AG04450 (cell line): Measurements from ENCODE around the gene FZD4. TPM values are rescaled to one million over a fixed set of nuclear protein-coding genes. Genes with fewer than 3 reads are reported as not detected.

Experiments used
- CTCF ChIA-PET: fragments of 300-600, 350-600 bp; formaldehyde crosslinking; extraction: SDS; loops from one replicate; lab custom pipeline; 2022; ENCODE audit warnings: antibody characterized with exemption, inconsistent platforms; lab: Charles Lee
- POLR2A ChIA-PET: fragments of 350-600 bp; formaldehyde crosslinking; extraction: SDS; loops from one replicate; lab custom pipeline; 2021; ENCODE audit warnings: antibody characterized with exemption, inconsistent platforms; lab: Yijun Ruan, JAX
- DNase-seq: peaks from one replicate; pipeline ENCODE4 v3.0.0-alpha.2; 2011; ENCODE audit warnings: low read depth, low spot score
- H3K27ac ChIP-seq: one replicate; pipeline ENCODE4 v1.5.1; 2012; ENCODE audit warnings: low read depth, low read length, control low read depth
- H3K27me3 ChIP-seq: one replicate; pipeline ENCODE4 v1.6.0; 2012; ENCODE audit warnings: low read length; ENCODE audit not compliant: control insufficient read depth, insufficient read depth
- H3K4me3 ChIP-seq: 2 replicates; pipeline ENCODE4 v1.5.1; 2011; ENCODE audit warnings: mild to moderate bottlenecking, low read depth, low read length, control low read depth
- H3K9me3 ChIP-seq: 2 replicates; pipeline ENCODE4 v1.5.1; 2012; ENCODE audit warnings: low read length; ENCODE audit not compliant: control insufficient read depth, insufficient read depth
- polyA plus RNA-seq: library from polyadenylated mRNA; depleted of rRNA; stranded (reverse); fragments of >200 nt; gene quantifications from 2 replicates; pipeline ENCODE4 v1.2.3, GENCODE V29; 2011
- TF ChIP-seq, protein P1 (sequence below): IDR thresholded peaks from 2 replicates; pipeline ENCODE4 v1.5.1; 2011; ENCODE audit warnings: low read depth, low read length, control low read depth, inconsistent platforms

The FZD4 gene
- polyA plus RNA-seq, 1 experiment = 5.3 TPM

DNA sequence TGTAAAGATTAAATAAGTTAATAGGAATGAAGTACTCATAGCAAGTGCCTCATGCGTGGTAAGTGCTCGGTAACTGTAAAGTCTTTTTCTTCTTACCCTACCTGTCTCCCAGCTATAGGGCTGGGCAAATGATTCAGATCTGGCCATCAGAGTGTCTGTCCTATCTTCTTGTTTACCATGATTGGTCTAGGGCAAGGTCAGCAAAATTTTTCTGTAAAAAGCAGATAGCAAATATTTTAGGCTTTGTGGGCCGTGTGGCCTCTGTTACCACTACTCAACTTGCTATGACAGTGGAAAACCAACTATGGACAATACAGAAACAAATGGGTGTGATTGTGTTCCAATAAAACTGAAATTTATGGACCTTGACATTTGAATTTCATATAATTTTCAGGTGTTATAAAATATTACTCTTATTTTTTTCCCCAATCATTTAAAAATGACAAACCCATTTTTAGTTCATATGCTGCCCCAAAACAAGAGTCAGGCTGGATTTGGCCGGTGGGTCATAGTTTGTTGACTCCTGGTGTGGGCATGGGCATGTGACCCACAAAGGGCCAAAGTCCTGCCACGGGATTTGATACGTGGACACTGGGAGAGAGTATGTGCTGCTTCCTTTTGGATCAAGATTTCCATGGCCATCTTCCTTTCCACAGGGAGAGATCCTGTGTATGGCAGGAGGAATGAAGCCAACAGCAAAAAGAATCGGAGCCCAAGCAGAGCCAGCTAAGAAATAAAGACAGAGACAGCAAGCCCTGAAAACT is 26.8 kb upstream of the FZD4 start:
- CTCF ChIA-PET = interaction anchor here (2.5 kb wide), 1 partner anchor 43 kb away, joined by 9 read pairs; no protein-coding TSS in a partner anchor
- TF ChIP-seq, protein P1, sequence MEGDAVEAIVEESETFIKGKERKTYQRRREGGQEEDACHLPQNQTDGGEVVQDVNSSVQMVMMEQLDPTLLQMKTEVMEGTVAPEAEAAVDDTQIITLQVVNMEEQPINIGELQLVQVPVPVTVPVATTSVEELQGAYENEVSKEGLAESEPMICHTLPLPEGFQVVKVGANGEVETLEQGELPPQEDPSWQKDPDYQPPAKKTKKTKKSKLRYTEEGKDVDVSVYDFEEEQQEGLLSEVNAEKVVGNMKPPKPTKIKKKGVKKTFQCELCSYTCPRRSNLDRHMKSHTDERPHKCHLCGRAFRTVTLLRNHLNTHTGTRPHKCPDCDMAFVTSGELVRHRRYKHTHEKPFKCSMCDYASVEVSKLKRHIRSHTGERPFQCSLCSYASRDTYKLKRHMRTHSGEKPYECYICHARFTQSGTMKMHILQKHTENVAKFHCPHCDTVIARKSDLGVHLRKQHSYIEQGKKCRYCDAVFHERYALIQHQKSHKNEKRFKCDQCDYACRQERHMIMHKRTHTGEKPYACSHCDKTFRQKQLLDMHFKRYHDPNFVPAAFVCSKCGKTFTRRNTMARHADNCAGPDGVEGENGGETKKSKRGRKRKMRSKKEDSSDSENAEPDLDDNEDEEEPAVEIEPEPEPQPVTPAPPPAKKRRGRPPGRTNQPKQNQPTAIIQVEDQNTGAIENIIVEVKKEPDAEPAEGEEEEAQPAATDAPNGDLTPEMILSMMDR = no peak
- Histone ChIP-seq H3K27me3 (no peaks in the 10 kb centered on the region), H3K9me3 (no peaks in the 10 kb centered on the region), H3K27ac (no peak overlapping the region), H3K4me3 (no peak overlapping the region)
- DNase-seq = no peak
- POLR2A ChIA-PET = no interaction called here

- ChIA-PET POLR2A (no interaction called here), CTCF (interaction anchor here (0.6 to 2.4 kb wide), 8 partner anchors 10 to 441 kb away, joined by 3 to 14 read pairs (median 4); partner anchors contain the start of gene FZD4)
Measured at GRCh38 chr11:86980086-86980796, 25.0 kb upstream of the FZD4 start.

DNA sequence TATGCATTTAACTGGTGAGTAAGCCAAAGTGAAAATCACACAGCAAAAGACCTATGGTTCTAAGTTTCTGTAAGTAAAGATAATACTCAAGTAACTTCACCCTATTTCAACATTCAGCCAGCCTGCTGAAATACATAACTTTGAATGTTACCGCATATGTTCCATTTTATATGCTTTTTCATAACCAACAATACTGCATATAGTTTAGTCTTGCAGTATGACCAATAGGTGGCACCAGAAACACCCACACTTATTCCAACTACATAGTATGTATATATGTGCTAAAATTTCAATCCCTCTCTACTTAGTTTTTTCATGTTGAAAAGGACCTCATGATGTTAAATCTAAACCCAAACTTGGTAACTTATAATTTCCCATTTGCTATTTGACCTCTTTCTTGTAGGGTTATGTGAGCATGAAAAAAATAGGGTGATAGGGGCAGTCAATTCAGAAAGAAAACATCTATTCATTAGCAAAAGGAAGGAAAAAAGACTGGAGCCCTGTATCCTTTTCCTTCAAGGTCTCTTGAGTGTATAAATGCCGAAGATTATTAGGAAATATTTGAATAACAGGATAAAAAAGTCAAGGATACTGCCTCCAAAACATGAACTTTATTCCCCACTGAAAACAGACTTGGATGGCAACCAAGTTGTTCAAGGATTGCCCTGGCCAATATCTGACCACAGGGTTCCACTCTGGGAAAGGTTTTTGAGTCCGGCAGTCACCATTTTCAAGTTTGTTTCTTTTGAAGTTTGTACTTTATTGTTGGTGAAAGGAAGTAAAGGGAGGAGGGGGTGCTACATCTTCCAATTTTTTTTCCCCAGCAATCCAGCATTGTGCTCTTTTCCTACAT is 23.8 kb upstream of the FZD4 start:
- POLR2A ChIA-PET = no interaction called here
- DNase-seq = no peak
- TF ChIP-seq, protein P1 = peak; percentile 75

More at GRCh38 chr11:86980086-86980796, 25.0 kb upstream of the FZD4 start:
- H3K27me3 ChIP-seq = no peaks in the 10 kb centered on the region
- TF ChIP-seq, protein P1 = no peak
- DNase-seq = no peak
- H3K9me3 ChIP-seq = no peaks in the 10 kb centered on the region
- no peak overlapping the region for H3K27ac ChIP-seq
- H3K4me3 ChIP-seq = no peak overlapping the region

GRCh38 chr11:86978247-86978646 is 23.1 kb upstream of the FZD4 start:
- H3K9me3 ChIP-seq = peaks cover 2% of the 10 kb centered on the region
- DNase-seq = no peak
- POLR2A ChIA-PET = no interaction called here
- H3K27me3 ChIP-seq = no peaks in the 10 kb centered on the region
- no peak overlapping the region for H3K27ac ChIP-seq
- H3K4me3 ChIP-seq = no peak overlapping the region
- TF ChIP-seq, protein P1 = no peak
- CTCF ChIA-PET = interaction anchor here (1.1 kb wide), 1 partner anchor 312 kb away, joined by 5 read pairs; no protein-coding TSS in a partner anchor

More for the DNA sequence above, 23.8 kb upstream of the FZD4 start:
- Histone ChIP-seq H3K9me3 (no peaks in the 10 kb centered on the region), H3K4me3 (no peak overlapping the region), H3K27me3 (no peaks in the 10 kb centered on the region), H3K27ac (no peak overlapping the region)
- CTCF ChIA-PET = interaction anchor here (1.1 to 2.4 kb wide), 3 partner anchors 16 to 311 kb away, joined by 5 to 9 read pairs (median 9); no protein-coding TSS in a partner anchor
